Measurements from ENCODE around the gene ANKRD13C. TPM values are rescaled to one million over a fixed set of nuclear protein-coding genes. Genes with fewer than 3 reads are reported as not detected.
A peak's percentile ranks its signal among the peaks of the same experiment; 100 is the strongest.
"Not testable (repeated sequence)": the region's sequence is repeated elsewhere in the genome, so short reads cannot be mapped to it uniquely, and the experiment has no call there.

ANKRD13C gene, protein sequence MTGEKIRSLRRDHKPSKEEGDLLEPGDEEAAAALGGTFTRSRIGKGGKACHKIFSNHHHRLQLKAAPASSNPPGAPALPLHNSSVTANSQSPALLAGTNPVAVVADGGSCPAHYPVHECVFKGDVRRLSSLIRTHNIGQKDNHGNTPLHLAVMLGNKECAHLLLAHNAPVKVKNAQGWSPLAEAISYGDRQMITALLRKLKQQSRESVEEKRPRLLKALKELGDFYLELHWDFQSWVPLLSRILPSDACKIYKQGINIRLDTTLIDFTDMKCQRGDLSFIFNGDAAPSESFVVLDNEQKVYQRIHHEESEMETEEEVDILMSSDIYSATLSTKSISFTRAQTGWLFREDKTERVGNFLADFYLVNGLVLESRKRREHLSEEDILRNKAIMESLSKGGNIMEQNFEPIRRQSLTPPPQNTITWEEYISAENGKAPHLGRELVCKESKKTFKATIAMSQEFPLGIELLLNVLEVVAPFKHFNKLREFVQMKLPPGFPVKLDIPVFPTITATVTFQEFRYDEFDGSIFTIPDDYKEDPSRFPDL
- total RNA-seq (2014; rRNA removed; shearing (Covaris generic); ENCODE audit: low replicate concordance) = 11.8 and 14.8 TPM in 2 replicates

DNA sequence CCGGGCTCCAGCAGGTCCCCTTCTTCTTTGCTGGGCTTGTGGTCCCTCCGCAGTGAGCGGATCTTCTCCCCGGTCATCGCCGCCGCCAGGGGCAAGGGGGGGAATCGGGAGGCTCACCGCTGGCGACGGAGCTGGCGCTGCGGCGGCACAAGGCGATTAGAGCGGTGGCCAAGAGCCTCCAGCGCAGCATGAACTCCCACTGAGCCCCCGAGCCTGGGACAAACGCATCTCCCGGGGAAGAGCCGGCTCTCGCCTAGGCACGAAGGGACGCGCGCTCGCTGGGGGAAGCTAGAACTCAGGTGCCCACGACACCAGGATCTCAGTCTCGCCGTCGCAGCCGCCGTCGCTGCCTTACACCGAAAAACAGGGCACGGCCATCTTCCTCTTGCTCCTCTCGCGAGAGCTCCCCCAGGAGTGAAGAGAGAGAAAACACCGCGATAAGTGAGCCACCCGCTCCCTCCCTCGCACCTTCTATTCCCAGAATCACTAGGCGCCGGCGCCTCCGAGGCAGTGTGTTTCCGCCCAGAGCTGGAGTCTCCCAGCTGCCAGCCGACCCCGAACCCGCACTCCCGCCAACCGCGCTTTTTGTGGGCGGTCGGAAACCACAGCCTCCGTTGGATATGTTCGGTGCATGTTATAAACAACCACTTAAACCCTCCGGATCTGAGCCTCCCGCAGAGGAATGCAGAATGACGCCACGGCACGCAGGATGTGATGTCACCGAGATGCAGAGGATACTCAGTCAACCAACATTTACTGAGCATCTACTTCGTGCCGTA, at the start of gene ANKRD13C:
Gene ANKRD13C (minus strand): TSS at position 391 of the 779 bp plus-strand sequence. CDS start 314 bp downstream, at position 77.
- in situ Hi-C loops (cut with HindIII; ENCODE audit: low pct_unique_long_range_greater_than_20kb, low sequenced_read_pairs) = no loop called here
- DNase-seq (ENCODE audit: low read depth) = peak; percentile 92

DNA sequence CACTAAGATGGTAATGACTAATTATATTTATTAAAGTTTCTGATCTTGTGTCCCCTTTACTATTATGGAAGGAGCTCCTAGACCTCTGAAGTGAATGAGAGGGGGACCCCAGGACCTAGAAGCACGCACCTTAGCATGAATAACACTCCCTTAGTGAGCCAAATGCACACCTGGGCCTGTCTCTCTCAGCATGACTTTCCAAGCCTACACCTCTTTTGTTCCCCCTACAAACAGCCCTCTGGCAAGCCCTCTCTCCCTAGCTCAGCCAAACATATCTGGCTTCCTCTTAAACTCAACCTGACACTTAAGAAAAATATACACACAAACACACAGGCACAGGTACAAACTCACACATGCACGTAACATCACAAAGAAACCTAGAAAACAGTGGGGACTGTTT, 49.2 kb upstream of the ANKRD13C start:
- in situ Hi-C loops (cut with HindIII; ENCODE audit: low pct_unique_long_range_greater_than_20kb, low sequenced_read_pairs) = no loop called here
- DNase-seq (ENCODE audit: low read depth) = no peak

DNA sequence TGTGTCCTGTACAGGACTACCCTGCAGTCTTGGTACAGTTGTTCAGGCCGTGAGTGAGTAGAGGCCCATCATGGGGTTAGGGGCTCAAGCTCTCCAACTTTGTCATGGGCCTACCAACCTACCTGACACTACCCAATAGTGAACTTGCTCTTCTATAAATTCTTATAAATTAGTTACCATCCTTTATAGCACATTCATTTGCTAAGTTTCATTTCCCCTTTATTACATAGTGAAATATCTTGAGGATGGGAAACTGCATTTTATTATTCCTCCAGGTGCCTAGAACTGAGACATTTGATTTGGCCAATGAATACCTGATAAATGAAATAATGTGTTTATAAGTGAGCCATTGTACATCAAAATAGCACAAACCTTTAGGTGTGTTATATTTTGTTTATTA, 47.5 kb upstream of the ANKRD13C start:
- in situ Hi-C loops (cut with HindIII; ENCODE audit: low pct_unique_long_range_greater_than_20kb, low sequenced_read_pairs) = no loop called here
- DNase-seq (ENCODE audit: low read depth) = no peak

DNA sequence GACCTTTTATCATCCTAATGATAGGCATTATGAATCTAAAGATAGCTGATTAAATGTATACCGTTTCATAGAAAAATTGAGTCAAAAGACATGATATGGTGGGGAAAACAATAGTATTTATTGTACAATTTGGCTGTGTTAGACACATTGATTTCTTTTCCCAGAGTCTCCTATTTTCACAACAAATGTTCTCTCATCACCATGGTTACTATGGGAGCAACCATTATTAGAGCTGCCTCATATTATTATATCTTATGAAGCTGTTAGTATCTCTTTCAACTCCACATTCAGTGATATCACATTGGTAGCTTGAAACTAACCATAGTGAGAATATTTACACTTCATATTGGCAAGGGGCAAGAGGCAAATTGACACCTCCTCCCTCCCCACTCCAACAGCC, 45.8 kb upstream of the ANKRD13C start:
- in situ Hi-C loops (cut with HindIII; ENCODE audit: low pct_unique_long_range_greater_than_20kb, low sequenced_read_pairs) = no loop called here

DNA sequence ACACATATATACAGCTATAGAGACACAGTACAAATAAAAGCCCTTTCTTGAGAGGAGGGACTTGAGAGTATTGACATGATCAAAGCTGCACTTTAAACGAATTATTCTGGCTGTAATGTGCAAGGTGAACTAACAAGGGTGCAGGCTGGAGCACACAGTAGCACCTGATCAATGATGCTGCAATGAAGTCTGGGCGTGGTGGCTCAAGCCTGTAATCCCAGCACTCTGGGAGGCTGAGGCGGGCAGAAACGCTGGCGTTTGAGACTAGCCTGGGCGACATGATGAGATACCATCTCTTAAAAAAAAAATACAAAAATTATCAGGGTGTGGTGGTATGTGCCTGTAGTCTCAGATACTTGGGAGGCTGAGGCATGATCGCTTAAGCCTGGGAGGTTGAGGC, 42.5 kb upstream of the ANKRD13C start:
- in situ Hi-C loops (cut with HindIII; ENCODE audit: low pct_unique_long_range_greater_than_20kb, low sequenced_read_pairs) = no loop called here
- DNase-seq (ENCODE audit: low read depth) = no peak

More for the DNA sequence above, 45.8 kb upstream of the ANKRD13C start:
- no peak for DNase-seq (ENCODE audit: low read depth)

DNA sequence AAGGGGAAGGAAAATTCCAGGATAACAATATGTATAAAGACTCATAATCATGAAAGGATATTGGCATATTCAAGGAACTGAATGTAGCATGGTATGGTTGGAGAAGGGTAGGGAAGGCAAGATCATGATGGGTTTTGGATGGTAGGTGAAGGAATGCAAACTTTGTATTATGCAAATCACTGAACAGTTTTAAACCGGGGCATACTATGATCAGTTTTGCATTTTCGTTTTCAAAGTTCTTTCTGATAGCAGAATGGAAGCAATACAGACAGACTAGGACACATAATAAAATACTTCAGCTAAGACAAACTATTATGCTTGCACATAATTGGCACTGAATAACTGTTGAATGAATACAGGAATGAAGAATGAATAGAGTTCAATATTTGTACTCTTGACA, 42.1 kb upstream of the ANKRD13C start:
- DNase-seq (ENCODE audit: low read depth) = no peak
- in situ Hi-C loops (cut with HindIII; ENCODE audit: low pct_unique_long_range_greater_than_20kb, low sequenced_read_pairs) = no loop called here

DNA sequence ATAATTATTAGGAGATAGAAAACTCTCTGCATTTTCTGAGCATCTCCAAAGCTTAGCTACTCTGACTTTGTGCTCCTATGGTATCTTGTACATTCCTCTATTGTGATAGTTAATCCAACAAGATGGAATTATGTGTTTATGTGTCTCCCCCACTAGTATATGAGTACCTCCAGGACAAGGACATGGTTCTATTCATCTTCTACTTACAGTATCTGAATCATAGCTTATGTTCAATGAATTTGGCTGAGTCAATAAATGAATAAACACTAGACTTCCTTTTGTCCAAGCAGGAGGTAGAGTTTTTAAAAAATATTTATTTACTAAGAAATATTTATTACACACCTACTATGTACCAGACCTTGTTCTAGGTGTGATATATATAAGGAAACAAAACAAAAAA, 38.1 kb upstream of the ANKRD13C start:
- DNase-seq (ENCODE audit: low read depth) = no peak
- in situ Hi-C loops (cut with HindIII; ENCODE audit: low pct_unique_long_range_greater_than_20kb, low sequenced_read_pairs) = no loop called here

DNA sequence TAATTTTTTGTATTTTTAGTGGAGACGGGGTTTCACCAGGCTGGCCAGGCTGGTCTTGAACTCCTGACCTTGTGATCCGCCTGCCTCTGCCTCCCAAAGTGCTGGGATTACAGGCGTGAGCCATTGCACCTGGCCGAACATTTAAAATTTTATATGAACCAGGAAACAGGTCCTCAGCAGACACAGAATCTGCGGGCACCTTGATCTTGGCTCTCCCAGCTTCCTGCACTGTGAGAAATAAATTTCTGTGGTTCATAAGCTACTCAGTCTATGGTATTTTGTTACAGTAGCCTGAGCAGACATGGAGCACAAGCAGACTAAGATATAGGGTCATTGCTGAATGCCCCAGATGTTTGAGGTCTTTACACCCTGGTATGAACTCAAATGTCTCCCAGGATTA, 33.0 kb upstream of the ANKRD13C start:
- in situ Hi-C loops (cut with HindIII; ENCODE audit: low pct_unique_long_range_greater_than_20kb, low sequenced_read_pairs) = no loop called here
- no peak for DNase-seq (ENCODE audit: low read depth)

DNA sequence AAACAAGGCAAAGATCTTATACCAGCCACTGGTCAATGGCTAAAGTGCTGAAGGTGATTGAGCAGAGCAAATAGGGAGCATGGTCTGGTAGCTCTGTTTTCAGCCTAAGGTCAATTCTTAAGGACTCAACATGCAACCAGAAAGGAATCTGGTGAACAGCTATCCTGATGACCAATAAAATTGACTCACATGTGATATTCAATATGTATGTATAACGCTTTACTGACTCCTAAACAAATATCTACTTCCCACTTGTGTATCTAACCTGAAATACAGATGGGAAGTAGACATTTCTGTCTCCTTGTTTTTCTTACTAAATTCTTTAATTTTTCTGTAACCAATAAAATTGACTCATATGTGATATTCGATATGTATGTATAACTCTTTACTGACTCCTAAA, 31.6 kb upstream of the ANKRD13C start:
- in situ Hi-C loops (cut with HindIII; ENCODE audit: low pct_unique_long_range_greater_than_20kb, low sequenced_read_pairs) = no loop called here
- DNase-seq (ENCODE audit: low read depth) = no peak

DNA sequence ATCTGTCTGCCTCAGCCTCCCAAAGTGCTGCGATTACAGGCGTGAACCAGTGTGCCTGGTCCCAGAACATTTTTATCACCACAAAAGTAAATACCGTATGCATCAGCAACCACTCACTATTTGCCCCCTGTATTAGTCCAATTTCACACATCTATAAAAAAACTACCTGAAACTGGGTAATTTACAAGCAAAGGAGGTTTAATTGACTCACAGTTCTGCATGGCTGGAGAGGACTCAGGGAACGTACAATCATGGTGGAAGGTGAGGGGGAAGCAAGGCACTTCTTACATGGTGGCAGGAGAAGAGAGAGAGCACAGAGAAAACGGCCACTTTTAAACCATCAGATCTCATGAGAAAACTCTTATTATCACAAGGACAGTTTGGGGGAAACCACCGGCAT, 31.0 kb upstream of the ANKRD13C start:
- no peak for DNase-seq (ENCODE audit: low read depth)
- in situ Hi-C loops (cut with HindIII; ENCODE audit: low pct_unique_long_range_greater_than_20kb, low sequenced_read_pairs) = no loop called here

DNA sequence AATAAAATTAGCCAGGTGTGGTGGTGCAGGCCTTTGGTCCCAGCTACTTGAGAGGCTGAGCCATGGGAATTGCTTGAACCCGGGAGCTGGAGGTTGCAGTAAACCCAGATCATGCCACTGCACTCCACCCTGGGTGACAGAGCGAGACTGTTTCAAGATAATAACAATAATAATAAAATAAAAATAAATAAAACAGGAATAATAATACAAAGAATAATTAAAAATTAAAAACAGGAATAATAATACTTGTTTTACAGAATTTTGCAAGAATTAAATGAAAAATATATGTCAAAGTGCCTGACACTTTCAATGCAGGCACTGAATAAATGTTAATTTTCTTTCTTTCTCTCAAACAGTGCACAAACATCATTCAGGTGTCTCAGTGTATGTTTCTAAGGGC, 30.0 kb upstream of the ANKRD13C start:
- in situ Hi-C loops (cut with HindIII; ENCODE audit: low pct_unique_long_range_greater_than_20kb, low sequenced_read_pairs) = no loop called here
- DNase-seq (ENCODE audit: low read depth) = no peak

DNA sequence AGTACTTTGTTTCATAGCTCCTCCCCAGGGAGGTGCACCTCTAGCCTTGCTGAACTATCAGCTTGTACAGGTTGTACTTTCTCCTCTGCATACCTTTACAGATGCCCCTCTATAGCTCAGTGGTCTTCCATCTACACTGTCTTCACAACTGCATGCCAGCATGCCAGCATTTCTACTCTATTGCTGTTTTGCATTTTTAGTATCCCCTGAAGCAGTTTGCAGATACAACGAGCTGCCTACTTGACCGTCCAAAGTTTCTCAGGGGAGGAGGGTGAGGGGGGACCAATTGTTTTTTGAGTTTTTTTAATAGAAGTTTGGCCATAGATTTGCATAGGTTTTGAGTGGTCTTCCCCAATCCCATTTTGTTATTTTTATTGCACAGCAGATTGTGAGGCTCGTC, 29.0 kb upstream of the ANKRD13C start:
- DNase-seq (ENCODE audit: low read depth) = no peak
- in situ Hi-C loops (cut with HindIII; ENCODE audit: low pct_unique_long_range_greater_than_20kb, low sequenced_read_pairs) = no loop called here

DNA sequence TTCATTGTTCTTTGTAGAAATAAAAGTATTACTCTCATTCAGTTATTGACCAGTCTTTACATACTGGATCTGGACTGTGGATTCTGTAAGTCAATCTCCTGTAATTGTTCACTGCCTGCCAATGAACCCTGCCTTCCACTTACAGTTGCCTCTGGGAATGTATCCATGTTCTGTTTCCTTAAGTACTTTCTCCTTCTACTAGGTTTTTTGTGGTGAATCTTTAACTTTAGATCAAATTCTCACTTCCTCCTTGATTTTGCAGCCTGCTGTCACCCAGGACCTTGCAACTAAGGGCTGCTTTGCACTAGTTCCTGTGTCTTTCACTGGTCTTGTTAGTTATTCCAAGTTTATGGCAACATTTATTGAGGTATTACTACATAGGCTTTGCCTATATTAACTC, 28.2 kb upstream of the ANKRD13C start:
- DNase-seq (ENCODE audit: low read depth) = peak; percentile 36
- in situ Hi-C loops (cut with HindIII; ENCODE audit: low pct_unique_long_range_greater_than_20kb, low sequenced_read_pairs) = no loop called here

DNA sequence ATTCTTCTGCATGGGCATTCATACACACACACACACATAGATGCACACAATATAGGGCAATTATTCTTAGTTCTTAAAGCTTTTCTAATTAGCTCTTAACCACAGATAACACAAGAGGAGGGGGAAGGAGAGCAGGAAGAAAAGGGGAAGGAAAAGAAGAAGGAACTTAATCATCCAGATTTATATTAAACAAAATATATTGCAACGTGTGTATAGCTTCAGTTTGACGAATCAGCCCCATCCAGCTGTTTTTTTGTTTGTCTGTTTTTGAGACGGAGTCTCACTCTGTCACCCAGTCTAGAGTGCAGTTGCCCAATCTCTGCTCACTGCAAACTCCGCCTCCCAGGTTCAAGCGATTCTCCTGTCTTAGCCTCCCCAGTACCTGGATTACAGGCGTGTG, 21.7 kb upstream of the ANKRD13C start:
- DNase-seq (ENCODE audit: low read depth) = no peak
- in situ Hi-C loops (cut with HindIII; ENCODE audit: low pct_unique_long_range_greater_than_20kb, low sequenced_read_pairs) = no loop called here

DNA sequence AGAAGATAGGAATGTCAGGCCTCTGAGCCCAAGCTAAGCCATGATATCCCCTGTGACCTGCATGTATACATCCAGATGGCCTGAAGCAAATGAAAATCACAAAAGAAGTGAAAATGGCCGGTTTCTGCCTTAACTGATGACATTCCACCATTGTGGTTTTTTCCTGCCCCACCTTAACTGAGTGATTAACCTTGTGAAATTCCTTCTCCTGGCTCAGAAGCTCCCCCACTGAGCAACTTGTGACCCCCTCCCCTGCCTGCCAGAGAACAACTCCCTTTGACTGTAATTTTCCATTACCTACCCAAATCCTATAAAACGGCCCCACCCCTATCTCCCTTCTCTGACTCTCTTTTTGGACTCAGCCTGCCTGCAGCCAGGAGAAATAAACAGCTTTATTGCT, 19.1 kb upstream of the ANKRD13C start:
- DNase-seq (ENCODE audit: low read depth) = peak; percentile 27
- in situ Hi-C loops (cut with HindIII; ENCODE audit: low pct_unique_long_range_greater_than_20kb, low sequenced_read_pairs) = not testable (repeated sequence)

DNA sequence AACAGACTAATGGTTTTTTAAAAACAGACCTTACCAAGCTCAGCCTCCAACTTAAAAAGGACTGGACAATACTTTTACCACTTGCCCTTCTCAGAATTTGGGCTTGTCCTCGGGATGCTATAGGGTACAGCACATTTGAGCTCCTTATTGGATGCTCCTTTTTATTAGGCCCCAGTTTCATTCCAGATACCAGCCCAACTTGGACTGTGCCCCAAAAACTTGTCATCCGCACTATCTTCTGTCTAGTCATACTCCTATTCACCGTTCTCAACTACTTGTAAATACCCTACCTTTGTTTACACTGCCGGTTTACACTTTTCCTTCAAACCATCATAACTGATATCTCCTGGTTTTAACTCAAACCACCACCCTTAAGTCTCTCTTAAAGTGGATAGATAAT, 17.9 kb upstream of the ANKRD13C start:
- in situ Hi-C loops (cut with HindIII; ENCODE audit: low pct_unique_long_range_greater_than_20kb, low sequenced_read_pairs) = no loop called here
- DNase-seq (ENCODE audit: low read depth) = no peak

DNA sequence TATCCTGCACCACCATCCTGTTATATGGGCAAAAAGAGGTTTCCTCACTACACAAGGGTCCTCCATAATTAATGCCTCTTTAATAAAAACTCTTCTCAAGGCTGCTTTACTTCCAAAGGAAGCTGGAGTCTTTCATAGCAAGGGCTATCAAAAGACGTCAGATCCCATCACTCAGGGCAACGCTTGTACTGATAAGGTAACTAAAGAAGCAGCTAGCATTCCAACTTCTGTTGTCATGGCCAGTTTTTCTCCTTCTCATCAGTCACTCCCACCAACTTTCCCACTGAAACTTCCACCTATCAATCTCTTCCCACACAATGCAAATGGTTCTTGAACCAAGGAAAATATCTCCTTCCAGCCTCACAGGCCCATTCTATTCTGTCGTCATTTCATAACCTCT, 17.1 kb upstream of the ANKRD13C start:
- DNase-seq (ENCODE audit: low read depth); in situ Hi-C loops (cut with HindIII; ENCODE audit: low pct_unique_long_range_greater_than_20kb, low sequenced_read_pairs): not testable (repeated sequence)

DNA sequence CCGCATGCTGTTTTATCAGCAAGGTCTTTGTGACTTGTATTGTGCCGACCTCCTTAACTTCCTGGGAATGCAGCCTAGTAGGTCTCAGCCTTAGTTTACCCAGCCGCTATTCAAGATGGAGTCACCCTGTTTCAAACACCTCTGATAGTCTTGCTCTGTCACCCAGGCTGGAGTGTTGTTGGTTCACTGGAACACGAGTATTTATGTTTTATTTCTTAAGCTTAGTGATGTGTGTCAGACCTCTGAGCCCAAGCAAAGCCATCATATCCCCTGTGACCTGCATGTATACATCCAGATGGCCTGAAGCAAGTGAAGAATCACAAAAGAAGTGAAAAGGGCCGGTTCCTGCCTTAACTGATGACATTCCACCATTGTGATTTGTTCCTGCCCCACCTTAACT, 12.9 kb upstream of the ANKRD13C start:
- DNase-seq (ENCODE audit: low read depth); in situ Hi-C loops (cut with HindIII; ENCODE audit: low pct_unique_long_range_greater_than_20kb, low sequenced_read_pairs): not testable (repeated sequence)

DNA sequence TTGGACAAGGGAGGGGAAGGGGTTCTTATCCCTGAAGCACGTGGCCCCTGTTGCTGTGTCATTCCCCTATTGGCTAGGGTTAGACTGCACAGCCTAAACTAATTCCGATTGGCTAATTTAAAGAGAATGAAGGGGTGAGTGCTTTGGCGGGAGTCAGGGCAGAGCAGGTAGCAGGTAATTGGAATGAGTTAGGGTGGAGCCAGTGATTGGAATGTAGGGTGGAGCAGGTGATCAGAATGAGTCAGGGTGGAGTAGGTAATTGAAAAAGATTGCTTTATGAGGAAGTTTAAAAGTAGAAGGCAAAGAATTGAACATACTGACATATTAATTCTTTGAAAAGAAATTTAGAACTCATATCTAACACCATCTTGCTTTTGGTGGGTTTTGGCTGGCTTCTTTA, 12.5 kb upstream of the ANKRD13C start:
- DNase-seq (ENCODE audit: low read depth); in situ Hi-C loops (cut with HindIII; ENCODE audit: low pct_unique_long_range_greater_than_20kb, low sequenced_read_pairs): not testable (repeated sequence)
